NT2/D1 (cell line): ENCODE data around the gene BCL7C.

Source experiments
- YY1 ChIP-seq: IDR thresholded peaks from 2 replicates; pipeline ENCODE4 v1.6.1; 2011; ENCODE audit not compliant: insufficient read length, insufficient read depth
- ZNF274 ChIP-seq: IDR thresholded peaks from 2 replicates; pipeline ENCODE4 v1.6.1; 2011; ENCODE audit warnings: mild to moderate bottlenecking, low read depth, low read length

DNA sequence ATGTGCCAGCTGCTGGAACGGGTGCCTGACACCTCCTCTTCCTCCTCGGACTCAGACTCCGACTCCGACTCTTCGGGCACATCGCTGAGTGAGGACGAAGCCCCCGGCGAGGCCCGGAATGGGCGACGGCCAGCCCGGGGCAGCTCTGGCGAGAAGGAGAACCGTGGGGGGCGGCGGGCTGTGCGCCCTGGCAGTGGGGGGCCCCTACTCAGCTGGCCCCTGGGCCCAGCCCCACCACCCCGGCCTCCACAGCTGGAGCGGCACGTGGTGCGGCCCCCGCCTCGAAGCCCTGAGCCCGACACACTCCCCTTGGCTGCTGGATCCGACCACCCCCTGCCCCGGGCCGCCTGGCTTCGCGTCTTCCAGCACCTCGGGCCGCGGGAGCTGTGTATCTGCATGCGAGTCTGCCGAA, 36.3 kb upstream of the BCL7C start:
- TF ChIP-seq ZNF274 (no peak), YY1 (no peak)
